Activated T-helper 1 cell treated with anti-CD3 and anti-CD28 coated beads, Interleukin-12 subunit alpha, Interleukin-12 subunit beta, Interleukin-2, Interleukin-4 antibody, amounts not matched to agents 30 ng/mL and 10 ng/mL and 1 ng/mL, durations not matched to agents 14 hours and 24 hours and 36 hours (primary cell): ENCODE data around the gene WNT5A. TPM values are rescaled to one million over a fixed set of nuclear protein-coding genes. Genes with fewer than 3 reads are reported as not detected.
"Not testable (repeated sequence)": the region's sequence is repeated elsewhere in the genome, so short reads cannot be mapped to it uniquely, and the experiment has no call there.

Experiments
- DNase-seq: peaks from one replicate; pipeline ENCODE4 v3.0.0; 2021; ENCODE audit warnings: low spot score
- H3K27ac Mint-ChIP-seq: one replicate; pipeline ENCODE4 v1.8.0; 2021; ENCODE audit warnings: mild to moderate bottlenecking, mixed read lengths
- H3K27me3 Mint-ChIP-seq: one replicate; pipeline ENCODE4 v1.8.0; 2022; ENCODE audit warnings: mild to moderate bottlenecking, moderate library complexity, mixed read lengths; ENCODE audit not compliant: insufficient read depth
- H3K36me3 Mint-ChIP-seq: one replicate; pipeline ENCODE4 v1.8.0; 2021; ENCODE audit warnings: low read depth, mixed read lengths
- H3K4me1 Mint-ChIP-seq: one replicate; pipeline ENCODE4 v1.8.0; 2021; ENCODE audit warnings: low read depth, mixed read lengths
- H3K4me3 Mint-ChIP-seq: one replicate; pipeline ENCODE4 v1.8.0; 2021; ENCODE audit warnings: mild to moderate bottlenecking, moderate library complexity, mixed read lengths
- H3K9me3 Mint-ChIP-seq: one replicate; pipeline ENCODE4 v1.8.0; 2021; ENCODE audit warnings: mixed read lengths
- intact Hi-C: fragments of 100-400 bp; cut with micrococcal nuclease; formaldehyde crosslinking; loops from one replicate; pipeline ENCODE4 v1.15.1; 2024
- total RNA-seq: library from RNA; stranded (reverse); gene quantifications from 2 replicates; pipeline ENCODE4 v1.2.3, GENCODE V29; 2022

Gene WNT5A
- total RNA-seq, 1 donor from 2014 or later: not detected

- DNase-seq: no peak
- Mint-ChIP-seq H3K27me3 (no peaks in the 10 kb centered on the region), H3K9me3 (no peaks in the 10 kb centered on the region), H3K4me3 (no peak overlapping the region), H3K4me1 (no peaks in the 10 kb centered on the region), H3K36me3 (no peaks in the 10 kb centered on the region), H3K27ac (no peak overlapping the region)
- intact Hi-C loops: no loop called here
These were observed 31.3 kb upstream of the WNT5A start for GRCh38 chr3:55518451-55518850.

GRCh38 chr3:55516392-55517030 is 29.4 kb upstream of the WNT5A start:
- intact Hi-C loops: no loop called here
- DNase-seq: no peak
- Mint-ChIP-seq H3K4me1 (no peaks in the 10 kb centered on the region), H3K27ac (no peak overlapping the region), H3K4me3 (no peak overlapping the region), H3K36me3 (no peaks in the 10 kb centered on the region), H3K27me3 (no peaks in the 10 kb centered on the region), H3K9me3 (no peaks in the 10 kb centered on the region)

DNA sequence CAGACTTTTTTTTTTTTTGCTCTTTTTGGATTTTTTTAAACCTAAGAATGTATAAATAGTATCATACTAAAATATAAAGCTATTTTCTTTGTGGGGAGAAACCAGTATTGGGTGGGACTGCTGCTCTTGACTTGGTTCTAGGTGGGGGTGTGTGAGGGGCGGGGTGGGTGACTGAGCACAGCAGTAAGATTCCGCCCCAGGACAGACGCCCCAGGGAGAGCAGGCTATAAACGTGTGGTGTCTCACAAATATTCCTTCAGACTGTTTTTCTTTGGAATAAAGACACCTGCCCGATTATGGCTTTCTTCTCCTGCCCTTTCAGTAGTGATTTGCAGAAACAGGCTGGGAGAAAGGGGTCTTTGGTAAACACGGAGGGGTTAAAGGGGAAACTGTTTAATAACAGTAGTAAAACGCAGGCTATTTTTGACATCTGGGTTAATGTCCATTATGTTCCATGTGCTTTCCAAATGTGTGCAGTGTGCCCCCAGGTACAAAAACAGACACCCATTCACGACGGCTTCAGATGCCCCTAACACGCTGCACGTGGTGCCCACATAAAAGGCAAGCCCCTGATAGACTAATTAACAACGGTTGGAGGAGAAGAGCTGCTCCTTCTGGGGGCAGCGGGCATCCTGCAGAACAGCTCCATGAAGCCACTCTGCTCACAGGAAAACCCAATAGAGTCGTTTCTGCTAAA is 28.6 kb upstream of the WNT5A start:
- intact Hi-C loops: no loop called here
- Mint-ChIP-seq H3K27ac (no peak overlapping the region), H3K4me1 (no peaks in the 10 kb centered on the region), H3K36me3 (no peaks in the 10 kb centered on the region), H3K27me3 (no peaks in the 10 kb centered on the region), H3K9me3 (no peaks in the 10 kb centered on the region), H3K4me3 (no peak overlapping the region)
- no peak for DNase-seq

GRCh38 chr3:55514962-55515361 is 27.9 kb upstream of the WNT5A start:
- H3K36me3 Mint-ChIP-seq: no peaks in the 10 kb centered on the region
- no peaks in the 10 kb centered on the region for H3K9me3 Mint-ChIP-seq
- H3K4me3 Mint-ChIP-seq: no peak overlapping the region
- H3K27ac Mint-ChIP-seq: no peak overlapping the region
- intact Hi-C loops: no loop called here
- DNase-seq: no peak
- no peaks in the 10 kb centered on the region for H3K4me1 Mint-ChIP-seq
- no peaks in the 10 kb centered on the region for H3K27me3 Mint-ChIP-seq

GRCh38 chr3:55512571-55513343 is 25.7 kb upstream of the WNT5A start:
- Mint-ChIP-seq H3K4me1 (no peaks in the 10 kb centered on the region), H3K4me3 (no peak overlapping the region), H3K9me3 (no peaks in the 10 kb centered on the region), H3K27me3 (no peaks in the 10 kb centered on the region), H3K27ac (no peak overlapping the region), H3K36me3 (no peaks in the 10 kb centered on the region)
- no peak for DNase-seq
- intact Hi-C loops: no loop called here

- no peaks in the 10 kb centered on the region for H3K27me3 Mint-ChIP-seq
- no peak overlapping the region for H3K4me3 Mint-ChIP-seq
- H3K9me3 Mint-ChIP-seq: no peaks in the 10 kb centered on the region
- DNase-seq: no peak
- H3K27ac Mint-ChIP-seq: no peak overlapping the region
- intact Hi-C loops: no loop called here
- H3K36me3 Mint-ChIP-seq: no peaks in the 10 kb centered on the region
- no peaks in the 10 kb centered on the region for H3K4me1 Mint-ChIP-seq
These were observed 24.9 kb upstream of the WNT5A start for GRCh38 chr3:55511895-55512570.

GRCh38 chr3:55508335-55508734 is 21.2 kb upstream of the WNT5A start:
- Mint-ChIP-seq H3K27ac (no peak overlapping the region), H3K9me3 (no peaks in the 10 kb centered on the region), H3K4me3 (no peak overlapping the region), H3K36me3 (no peaks in the 10 kb centered on the region), H3K4me1 (no peaks in the 10 kb centered on the region), H3K27me3 (no peaks in the 10 kb centered on the region)
- no peak for DNase-seq
- intact Hi-C loops: no loop called here

- Mint-ChIP-seq H3K4me3 (no peak overlapping the region), H3K27ac (no peak overlapping the region), H3K36me3 (no peaks in the 10 kb centered on the region), H3K27me3 (no peaks in the 10 kb centered on the region), H3K9me3 (no peaks in the 10 kb centered on the region), H3K4me1 (no peaks in the 10 kb centered on the region)
- intact Hi-C loops: no loop called here
- DNase-seq: no peak
These were observed 20.7 kb upstream of the WNT5A start for GRCh38 chr3:55507808-55508207.

DNA sequence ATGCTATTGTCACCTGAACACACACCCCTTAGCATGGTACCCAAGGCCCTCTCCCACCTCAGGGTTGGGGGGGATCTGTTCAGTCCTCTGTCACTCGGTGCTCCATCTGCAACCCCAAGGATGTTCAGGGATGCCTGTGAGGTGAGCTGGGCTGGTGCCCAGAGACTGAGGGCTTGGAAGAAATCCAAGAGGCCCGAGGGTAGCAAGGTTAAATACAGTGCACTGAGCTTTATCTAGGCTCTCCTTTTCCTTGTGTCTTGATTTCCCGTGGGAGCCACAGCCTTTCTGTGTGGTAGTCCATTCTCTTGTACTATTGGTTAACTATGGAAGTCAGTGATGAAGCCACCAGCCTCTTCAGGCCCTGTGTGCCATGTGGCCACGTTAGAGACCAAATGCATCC is 18.7 kb upstream of the WNT5A start:
- no peak for DNase-seq
- no peaks in the 10 kb centered on the region for H3K9me3 Mint-ChIP-seq
- no peak overlapping the region for H3K4me3 Mint-ChIP-seq
- H3K27me3 Mint-ChIP-seq: peaks cover 1% of the 10 kb centered on the region
- intact Hi-C loops: no loop called here
- H3K27ac Mint-ChIP-seq: no peak overlapping the region
- H3K4me1 Mint-ChIP-seq: no peaks in the 10 kb centered on the region
- H3K36me3 Mint-ChIP-seq: no peaks in the 10 kb centered on the region

DNA sequence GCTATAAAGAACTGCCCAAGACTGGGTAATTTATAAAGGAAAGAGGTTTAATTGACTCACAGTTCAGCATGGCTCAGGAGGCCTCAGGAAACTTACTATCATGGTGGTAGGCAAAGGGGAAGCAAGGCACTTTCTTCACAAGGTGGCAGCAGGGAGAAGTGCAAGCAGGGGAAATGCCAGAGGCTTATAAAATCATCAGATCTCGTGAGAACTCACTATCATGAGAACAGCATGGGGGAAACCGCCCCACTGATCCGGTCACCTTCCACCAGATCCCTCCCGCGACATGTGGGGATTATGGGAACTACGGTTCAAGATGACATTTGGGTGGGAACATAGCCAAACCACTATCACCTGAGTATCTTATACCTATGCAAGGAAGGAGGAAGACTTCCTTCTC is 18.0 kb upstream of the WNT5A start:
- H3K4me1 Mint-ChIP-seq, H3K4me3 Mint-ChIP-seq, H3K27ac Mint-ChIP-seq, H3K9me3 Mint-ChIP-seq, DNase-seq, intact Hi-C loops, H3K36me3 Mint-ChIP-seq, H3K27me3 Mint-ChIP-seq: not testable (repeated sequence)

DNA sequence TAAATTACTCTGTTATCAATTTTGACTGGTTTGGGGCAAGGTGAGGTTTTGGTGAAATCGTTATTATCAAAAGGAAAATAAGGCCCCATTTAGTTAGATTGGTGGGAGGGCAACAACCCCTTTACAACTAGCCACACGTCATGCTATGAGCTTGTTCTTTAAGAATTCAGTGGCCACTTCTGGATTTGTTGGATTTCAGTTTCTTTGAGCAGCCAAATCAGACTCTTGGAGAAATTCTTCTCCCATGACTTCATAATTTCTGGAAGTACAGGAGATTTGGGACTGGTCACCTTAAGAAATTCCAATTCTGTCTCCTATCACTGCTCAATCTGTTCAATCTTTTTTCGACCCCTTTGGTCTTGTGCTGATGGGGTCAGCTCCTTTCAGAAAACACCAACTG is 14.8 kb upstream of the WNT5A start:
- Mint-ChIP-seq H3K9me3 (no peaks in the 10 kb centered on the region), H3K4me3 (no peak overlapping the region), H3K4me1 (no peaks in the 10 kb centered on the region), H3K27ac (no peak overlapping the region), H3K27me3 (peaks cover 3% of the 10 kb centered on the region), H3K36me3 (no peaks in the 10 kb centered on the region)
- DNase-seq: no peak
- intact Hi-C loops: no loop called here

- no peak for DNase-seq
- intact Hi-C loops: no loop called here
- no peak overlapping the region for H3K27ac Mint-ChIP-seq
- H3K27me3 Mint-ChIP-seq: peaks cover 3% of the 10 kb centered on the region
- no peak overlapping the region for H3K4me3 Mint-ChIP-seq
- no peaks in the 10 kb centered on the region for H3K9me3 Mint-ChIP-seq
- H3K4me1 Mint-ChIP-seq: no peaks in the 10 kb centered on the region
- H3K36me3 Mint-ChIP-seq: no peaks in the 10 kb centered on the region
These were observed 13.6 kb upstream of the WNT5A start for GRCh38 chr3:55500555-55501330.
